ENCODE measurements around the gene NEU1.
"Not testable (repeated sequence)": the region's sequence is repeated elsewhere in the genome, so short reads cannot be mapped to it uniquely, and the experiment has no call there.

Gene NEU1

DNA sequence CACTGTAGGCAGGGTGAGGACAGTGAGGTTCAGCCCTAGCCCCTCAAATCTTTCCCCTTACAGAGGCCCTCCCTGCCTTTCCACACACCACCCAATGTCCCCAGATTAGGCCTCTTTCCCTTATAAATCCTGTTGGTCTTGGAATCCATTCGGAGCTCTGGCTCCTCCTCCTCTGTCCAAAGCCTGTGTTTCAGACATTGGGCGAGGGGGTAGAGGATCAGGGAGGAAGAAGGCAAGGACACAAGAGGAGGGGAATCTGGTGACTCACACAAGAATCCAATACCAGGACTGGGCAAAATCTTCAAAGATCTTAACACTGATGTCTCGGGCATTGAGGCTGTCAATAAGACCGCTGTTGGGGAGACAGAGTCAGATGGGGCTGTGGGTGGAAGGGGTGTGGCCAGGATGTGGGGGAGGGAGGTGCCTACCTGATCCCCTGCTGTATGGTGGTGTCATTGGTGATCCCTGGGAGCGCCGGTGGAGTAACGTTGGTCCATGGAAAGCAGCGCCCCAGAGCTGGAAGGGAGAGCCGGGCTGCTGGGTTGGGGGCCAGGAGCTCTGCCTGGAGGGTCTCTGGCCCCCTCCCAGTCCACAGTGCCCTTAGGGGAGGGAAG is 8.5 kb upstream of the NEU1 start:
- no peak for DNase-seq

DNA sequence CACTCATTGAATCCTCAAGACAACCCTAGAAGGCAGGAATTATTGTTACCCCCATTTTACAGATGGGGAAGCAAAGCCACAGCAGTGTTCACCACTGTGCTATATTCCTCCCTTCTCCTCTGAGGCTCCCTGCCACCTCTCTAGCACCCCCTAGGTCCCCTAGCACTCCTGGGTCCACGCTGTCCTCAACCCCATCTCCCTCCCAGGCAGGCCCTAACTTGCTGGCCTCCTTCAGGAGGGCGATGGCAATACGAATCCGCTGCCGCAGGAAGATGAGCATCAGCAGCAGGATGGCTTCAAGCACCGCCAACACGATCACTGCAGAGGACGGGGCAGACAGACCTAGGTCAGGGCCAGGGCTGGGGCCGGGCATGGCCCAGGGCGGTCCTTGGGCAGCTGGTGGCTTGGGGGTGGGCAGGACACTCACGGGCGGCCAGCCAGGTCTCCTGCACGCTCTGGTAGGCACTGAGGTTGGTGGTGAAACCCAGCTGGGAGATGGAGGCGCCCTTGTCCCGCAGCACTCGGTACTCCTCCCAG is 7.8 kb upstream of the NEU1 start:
- no peak for DNase-seq

DNA sequence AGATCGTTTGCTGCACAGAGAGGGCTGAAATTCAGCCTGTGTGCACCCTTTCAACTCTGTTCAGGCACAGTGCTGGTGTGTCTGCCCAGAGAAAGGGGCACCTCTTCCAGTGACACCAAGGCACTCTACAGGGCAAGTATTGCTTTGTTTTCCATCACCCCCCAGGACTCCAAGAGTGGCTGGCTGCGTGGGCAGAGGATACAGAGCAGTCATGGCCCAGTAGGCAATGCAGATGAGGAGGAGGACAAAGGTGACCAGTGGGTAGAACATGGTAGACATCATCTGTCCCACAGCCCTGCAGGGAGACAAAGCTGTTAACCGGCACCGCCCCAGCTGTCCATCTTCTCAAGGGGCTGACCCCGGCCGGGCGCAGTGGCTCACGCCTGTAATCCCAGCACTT is 6.7 kb upstream of the NEU1 start:
- DNase-seq: no peak

DNA sequence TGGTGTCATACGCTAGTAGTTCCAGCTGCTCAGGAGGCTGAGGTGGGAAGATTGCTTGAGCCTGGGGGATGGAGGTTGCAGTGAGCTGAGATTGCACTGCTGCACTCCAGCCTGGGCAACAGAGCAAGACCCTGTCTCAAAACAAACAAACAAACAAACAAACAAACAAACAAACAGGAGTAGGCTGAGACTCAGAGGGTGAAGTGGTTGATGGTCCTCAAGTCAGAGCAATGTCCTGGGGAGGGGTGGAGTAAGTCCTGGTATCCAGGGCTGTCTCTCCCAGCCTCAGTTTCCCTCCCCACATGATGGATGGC is 6.0 kb upstream of the NEU1 start:
- DNase-seq: not testable (repeated sequence)

DNA sequence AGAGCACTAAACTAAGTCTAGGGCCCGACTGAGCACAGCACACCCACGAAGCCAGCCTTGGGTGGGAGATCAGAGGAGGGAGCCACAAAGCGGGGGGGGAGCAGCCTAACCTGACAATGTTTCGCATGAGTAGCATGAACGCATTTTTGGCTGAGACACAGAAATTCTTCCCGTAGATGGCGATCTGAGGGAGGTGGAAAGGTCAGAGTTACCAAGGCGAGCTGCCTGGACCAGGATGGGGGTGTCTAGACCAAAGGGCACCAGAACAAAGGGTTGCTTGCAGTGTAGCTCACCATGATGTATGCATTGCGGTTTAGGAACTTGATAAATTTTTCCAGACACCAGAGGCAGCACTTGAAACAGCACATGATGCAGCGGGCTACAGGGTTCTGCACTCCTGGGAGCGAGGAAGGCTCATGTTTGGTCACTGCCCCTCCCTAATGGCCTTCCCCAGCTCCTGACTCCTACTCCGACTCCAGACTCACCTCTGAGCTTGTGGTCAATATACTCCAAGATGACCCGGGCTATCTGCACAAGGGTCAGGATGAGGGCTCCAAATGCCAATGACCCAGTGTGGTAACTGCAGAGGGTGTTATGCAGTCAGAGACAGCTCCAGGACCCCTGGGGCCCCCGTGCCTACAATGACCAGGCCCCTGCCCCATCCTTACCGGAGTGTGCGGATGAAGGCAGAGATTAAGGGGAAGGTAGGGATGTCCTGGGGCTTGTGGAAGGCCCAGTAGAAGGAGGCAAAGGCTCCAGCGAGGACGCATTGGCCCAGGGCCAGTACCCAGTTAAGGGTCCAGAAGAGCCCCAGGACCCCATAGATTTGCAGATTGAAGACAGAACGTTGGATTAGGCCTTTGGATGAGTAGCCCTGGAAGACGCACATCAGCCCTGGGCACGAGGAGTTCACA is 2.8 kb upstream of the NEU1 start:
- no peak for DNase-seq

DNA sequence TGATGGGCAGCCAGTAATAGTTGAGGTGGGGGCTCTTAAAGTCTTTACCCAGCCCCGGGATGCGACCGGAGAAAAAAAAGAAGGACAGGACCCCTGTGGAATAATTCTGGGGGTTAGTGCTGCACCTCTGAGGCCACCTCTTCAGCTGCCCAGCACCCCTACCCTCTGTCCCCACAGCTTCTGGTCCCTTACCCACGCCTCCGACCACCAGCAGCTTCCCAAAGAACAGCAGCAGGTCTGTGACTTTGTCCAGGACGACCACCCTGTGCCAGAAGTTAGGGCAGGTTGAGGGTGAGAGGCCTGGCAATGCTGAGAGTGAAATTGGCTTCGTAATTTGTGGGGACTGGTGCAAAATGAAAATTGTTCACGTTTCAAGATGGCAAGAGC is 2.2 kb upstream of the NEU1 start:
- DNase-seq: no peak

DNA sequence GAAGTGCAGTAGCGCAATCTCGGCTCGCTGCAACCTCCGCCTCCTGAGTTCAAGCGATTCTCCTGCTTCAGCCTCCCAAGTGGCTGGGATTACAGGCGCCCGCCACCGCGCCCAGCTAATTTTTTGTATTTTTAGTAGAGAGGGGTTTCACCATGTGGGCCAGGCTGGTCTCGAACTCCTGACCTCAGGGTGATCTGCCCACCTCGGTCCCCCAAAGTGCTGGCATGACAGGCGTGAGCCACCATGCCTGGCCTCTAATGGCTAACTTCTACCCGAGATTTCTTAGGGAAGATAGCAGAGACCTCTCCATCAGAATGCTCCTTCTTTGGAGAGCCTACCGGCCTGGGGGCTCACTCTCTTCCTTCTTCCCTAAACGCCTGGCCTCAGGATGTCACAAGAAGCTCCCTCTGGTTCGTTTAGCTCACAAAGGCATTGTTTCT is 1.5 kb upstream of the NEU1 start:
- DNase-seq: not testable (repeated sequence)

DNA sequence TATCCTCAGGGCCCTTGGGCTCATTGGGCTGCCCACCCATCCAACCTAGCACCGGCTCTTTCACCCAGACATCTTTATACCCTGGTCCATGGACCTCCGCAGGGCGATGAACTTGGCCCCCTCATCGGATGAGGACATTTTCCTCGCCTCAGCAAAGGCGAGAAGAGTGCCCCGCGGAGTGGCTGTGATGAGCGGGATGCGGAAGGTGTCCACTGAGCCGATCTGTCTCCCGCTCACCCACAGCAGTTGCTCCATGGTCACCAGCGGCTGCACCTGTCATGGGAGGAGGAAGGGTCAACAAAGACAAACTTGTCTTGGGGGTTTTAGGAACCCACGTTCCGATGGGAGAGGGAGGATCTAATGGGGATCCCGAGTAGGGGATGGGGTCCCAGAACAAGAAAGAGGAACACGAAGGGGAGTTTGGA is 690 bp downstream of the NEU1 start:
- DNase-seq: no peak

DNA sequence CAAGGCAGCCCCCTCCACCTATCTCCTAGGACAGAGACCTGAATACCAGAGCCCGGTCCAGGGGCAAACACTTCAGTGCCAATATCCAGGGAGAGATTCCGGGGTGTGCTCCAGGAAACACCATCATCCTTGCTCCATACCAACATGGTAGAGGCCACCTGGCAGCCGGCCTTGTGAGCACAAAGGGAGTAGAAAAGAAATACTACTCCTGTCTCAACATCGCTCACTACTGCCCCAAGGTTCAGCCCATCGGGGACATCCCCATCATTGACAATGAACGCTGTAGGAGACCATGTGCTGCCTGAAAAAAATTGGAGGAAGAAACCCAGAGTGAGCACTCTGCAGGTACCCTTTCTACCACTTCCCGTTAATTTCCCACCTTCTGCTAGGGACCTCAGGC is 1.5 kb downstream of the NEU1 start:
- no peak for DNase-seq

DNA sequence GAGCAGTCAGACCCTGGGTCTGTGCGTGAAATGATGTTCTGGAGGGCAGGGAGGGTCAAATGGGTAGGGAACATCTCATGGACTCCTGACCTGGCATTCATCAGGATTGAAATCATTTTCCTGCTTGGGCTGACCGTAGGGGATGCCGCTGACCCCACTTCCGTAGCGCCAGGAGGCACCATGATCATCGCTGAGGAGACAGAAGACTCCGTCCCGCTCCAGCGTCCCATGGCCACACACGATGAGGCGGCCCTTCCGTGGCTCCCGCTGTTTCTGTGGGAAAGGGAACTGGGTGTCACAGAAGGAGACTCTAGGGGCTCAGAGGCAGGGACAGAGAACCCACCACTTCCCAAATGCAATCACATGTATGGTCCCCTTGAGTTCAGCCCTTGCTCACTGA is 2.3 kb downstream of the NEU1 start:
- DNase-seq: no peak

DNA sequence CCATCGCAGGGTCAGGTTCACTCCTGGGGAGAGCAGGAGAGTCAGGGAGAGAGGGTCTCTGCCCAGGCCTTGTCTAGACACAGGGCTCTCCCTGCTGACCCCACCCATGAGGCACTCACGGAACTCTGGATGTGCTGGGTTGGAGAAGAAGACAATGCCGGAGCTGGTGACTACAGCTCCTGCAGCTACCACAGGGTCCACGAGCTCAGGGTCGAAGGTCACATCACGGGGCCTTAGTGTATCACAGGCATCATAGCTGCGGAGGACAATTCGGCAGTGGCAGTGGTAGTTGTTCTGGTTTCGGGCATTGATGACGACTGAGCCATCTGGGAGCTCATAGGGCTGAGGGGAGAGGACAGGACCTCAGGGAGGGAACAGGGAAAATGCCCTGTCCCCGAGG is 2.7 kb downstream of the NEU1 start:
- DNase-seq: no peak

DNA sequence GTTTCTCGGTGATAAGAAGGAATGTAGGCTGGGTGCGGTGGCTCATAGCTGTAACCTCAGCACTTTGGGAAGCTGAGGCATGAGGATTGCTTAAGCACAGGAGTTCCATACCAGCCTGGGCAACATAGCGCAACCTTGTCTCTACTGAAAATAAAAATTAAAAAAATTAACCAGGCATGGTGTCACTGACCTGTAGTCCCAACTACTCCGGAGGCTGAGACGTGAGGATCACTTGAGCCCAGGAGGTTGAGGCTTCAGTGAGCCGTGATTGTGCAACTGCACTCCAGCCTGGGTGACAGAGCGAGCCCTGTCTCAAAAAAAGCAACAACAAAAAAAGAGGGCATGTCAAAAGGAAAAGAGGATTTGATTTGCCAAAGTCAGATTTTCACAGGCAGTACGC is 3.9 kb downstream of the NEU1 start:
- no peak for DNase-seq

DNA sequence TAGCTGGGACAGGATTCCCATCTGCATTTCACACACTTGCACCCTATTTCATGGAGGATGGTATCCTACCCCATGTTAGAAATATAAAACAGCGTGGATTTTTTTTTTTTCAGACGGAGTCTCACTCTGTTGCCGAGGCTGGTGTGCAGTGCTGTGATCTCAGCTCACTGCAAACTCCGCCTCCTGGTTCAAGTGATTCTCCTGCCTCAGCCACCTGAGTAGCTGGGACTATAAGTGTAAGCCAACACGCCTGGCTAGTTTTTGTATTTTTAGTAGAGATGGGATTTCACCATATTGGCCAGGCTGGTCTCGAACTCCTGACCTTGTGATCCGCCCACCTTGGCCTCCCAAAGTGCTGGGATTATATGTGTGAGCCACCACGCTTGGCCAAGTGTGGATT is 4.8 kb downstream of the NEU1 start:
- DNase-seq: not testable (repeated sequence)

DNA sequence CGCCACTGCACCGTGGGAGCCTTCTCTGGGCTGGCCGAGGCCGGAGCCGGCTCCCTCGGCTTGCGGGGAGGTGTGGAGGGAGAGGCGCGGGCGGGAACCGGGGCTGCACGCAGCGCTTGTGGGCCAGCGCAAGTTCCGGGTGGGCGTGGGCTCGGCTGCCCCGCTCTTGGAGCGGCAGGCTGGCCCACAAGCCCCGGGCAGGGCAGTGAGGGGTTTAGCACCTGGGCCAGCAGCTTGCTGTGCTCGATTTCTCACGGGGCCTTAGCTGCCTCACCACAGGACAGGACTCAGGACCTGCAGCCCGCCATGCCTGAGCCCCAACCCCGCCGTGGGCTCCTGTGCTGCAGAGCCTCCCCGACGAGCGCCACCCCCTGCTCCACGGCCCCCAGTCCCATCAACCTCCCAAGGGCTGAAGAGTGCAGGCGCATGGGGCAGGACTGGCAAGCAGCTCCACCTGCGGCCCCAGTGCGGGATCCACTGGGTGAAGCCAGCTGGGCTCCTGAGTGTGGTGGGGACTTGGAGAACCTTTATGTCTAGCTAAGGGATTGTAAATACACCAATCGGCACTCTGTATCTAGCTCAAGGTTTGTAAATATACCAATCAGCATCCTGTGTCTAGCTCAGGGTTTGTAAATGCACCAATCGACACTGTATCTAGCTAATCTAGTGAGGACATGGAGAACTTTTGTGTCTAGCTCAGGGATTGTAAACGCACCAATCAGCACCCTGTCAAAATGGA is 10.5 kb downstream of the NEU1 start:
- DNase-seq: not testable (repeated sequence)

DNA sequence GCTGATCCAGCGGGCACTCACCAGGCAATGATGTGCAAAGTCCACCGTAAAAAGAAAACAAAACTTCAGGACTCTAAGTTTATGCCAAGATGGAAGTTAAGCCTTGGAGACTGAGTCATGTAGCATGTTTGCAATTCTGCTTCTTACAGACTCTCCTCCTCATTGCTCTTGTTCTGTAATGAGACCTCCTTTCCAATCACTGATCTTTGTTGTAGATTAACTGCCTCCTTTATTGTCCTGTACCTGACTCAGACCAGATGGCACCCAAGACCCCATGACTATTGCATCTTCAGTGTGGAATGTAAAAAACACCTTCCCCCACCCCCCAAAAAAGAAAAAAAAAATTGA is 11.2 kb downstream of the NEU1 start:
- DNase-seq: no peak

DNA sequence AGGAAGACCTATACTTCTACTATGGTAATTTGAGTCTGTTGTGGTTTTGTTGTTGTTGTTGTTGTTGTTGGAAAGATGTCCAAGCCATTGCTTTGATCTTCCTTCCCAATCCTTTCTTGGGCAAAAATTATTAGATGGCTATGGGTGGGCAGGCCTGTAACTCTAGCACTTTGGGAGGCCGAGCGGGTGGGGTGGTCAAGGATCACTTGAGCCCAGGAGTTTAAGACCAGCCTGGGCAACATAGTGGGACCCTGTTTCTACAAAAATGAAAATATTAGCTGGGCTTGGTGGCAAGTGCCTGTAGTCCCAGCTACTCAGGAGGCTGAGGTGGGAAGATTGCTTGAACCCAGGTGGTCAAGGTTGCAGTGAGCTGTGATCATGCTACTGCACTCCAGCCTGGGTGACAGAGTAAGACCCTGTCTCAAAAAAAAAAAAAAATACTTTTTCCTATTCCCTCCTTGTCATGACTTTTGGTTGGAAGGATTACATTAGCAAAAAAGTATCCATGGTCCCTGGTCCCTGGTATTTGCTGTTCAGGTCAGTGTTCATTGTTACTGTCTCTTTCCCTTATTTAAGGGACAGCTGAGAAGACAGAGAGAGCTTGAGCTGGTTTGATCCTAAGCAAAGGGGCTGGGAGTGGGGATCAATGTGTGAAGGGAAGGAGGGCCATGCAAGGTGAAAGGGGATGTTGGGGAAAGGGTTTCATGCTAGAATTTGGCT is 11.7 kb downstream of the NEU1 start:
- DNase-seq: no peak

DNA sequence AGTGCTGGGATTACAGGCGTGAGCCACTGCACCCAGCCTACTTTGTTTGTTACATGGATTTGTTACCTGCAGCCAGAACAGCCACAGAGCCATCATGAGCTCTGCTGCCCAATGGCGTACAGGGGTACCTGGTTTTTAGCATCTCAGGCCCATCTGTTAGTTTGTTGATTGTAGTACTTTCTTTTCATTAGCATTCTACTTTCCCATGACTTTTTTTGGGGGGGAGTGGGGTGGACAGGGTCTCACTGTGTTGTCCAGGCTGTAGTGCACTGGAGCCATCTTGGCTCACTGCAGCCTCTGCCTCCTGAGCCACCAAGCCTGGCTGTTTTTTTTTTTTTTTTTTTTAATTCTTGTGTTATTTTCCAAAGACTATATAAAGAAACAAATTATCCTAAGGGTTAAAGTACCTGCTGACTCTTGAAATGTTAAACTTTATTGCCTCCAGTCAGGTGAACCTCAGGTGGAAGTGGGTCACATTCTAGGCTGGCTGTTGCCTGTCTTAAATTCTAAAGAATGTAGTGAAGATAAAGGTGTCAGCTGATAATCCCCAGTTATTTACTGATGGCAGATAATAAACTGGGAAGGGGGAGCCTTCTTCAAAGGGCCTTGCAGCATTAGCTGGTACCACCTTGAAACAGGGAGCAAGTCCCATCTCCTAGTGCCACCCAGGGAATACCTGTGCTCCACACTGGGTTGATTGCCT is 15.2 kb downstream of the NEU1 start:
- no peak for DNase-seq

DNA sequence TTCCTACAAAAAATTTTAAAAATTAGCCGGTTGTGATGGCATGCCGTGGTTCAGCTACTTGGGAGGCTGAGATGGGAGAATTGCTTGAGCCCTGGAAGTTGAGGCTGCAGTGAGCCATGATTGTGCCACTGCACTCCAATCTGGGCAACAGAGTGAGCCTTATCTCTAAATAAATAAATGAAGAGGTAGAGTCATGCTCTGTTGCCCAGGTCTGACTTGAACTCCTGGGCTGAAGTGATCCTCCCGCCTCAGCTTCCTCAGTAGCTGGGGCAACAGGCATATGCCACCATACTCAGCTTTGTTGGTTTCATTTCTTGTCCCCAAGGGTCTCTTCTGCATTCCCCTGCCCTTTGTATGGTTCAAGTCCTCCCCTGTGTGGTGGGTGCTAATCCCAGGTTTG is 18.1 kb downstream of the NEU1 start:
- no peak for DNase-seq

DNA sequence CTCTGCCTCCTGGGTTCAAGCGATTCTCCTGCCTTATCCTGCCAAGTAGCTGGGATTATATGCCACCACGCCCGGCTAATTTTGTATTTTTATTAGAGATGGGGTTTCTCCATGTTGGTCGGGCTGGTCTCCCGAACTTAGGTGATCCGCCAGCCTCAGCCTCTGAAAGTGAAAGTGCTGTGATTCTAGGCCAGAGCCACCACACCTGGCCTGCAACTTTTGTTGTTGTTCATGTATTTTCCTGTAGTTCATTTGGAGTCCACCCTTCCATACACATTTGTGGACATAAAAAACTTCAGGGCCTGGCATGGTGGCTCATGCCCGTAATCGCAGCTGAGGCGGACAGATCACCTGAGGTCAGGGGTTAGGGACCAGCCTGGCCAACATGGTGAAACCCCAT is 20.6 kb downstream of the NEU1 start:
- no peak for DNase-seq

DNA sequence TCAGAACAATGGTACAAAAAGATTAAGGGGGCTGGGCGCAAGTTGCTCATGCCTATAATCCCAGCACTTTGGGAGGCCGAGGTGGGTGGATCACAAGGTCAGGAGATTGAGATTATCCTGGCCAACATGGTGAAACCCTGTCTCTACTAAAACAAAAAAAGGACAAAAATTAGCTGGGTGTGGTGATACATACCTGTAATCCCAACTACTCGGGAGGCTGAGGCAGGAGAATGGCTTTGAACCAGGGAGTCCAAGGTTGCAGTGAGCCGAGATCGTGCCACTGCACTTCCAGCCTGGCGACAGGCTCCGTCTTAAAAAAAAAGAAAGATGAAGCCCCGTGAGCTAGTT is 22.9 kb downstream of the NEU1 start:
- DNase-seq: not testable (repeated sequence)

DNA sequence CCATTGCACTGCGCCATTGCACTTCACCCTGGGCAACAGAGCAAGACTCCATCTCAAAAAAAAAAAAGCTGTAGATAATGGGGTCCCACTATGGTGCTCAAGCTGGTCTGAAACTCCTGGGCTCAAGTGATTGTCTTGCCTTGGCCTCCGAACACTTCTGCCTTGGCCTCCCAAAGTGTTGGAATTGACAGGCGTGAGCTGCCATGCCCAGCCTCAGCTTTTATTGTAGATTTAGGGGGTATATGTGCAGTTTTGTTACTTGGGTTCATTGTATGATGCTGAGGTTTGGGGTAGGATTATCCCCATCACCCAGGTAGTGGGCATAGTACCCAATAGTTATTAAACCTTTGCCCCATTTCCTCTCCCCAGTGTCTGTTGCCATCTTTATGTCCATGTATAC is 23.7 kb downstream of the NEU1 start:
- DNase-seq: no peak

DNA sequence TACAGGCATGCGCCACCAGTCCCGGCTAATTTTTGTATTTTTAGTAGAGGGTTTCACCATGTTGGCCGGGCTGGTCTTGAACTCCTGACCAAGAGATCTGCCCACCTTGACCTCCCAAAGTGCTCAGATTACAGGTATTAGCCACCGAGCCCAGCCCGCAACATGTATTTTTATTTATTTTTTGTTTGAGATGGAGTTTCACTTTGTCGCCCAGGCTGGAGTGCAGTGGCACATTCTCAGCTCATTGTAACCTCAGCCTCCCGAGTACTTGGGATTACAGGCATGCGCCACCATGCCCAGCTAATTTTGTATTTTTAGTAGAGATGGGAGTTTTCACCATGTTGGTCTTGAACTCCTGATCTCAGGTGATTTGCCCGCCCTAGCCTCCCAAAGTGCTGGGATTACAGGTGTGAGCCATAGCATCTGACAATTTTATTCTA is 24.5 kb downstream of the NEU1 start:
- not testable (repeated sequence) for DNase-seq
